H9 (cell line): ENCODE data around the gene CR1L. TPM values are rescaled to one million over a fixed set of nuclear protein-coding genes. Genes with fewer than 3 reads are reported as not detected.

Experiments used
- total RNA-seq: library from RNA; stranded (reverse); gene quantifications from 2 replicates; pipeline ENCODE4 v1.2.1, GENCODE V29; 2021

CR1L gene
- total RNA-seq, 1 experiment from 2014 or later, result 0.37 TPM

Other genes with a start within 250 kb of the CR1L start
- 1.3 and 1.8 TPM in 2 replicates for gene CR2, start 190.8 kb upstream of the CR1L start, total RNA-seq
- 0.02 and 0.04 TPM in 2 replicates for gene CR1, start 149.0 kb upstream of the CR1L start, total RNA-seq
- gene CD46, start 106.9 kb downstream of the CR1L start, total RNA-seq, result 89.2 and 90.0 TPM in 2 replicates